ENCODE results near the gene FSTL4. TPM values are rescaled to one million over a fixed set of nuclear protein-coding genes. Genes with fewer than 3 reads are reported as not detected.

FSTL4 gene
- polyA plus RNA-seq, 1 donor (not counting 4 experiments of a cell fraction or from before 2014, with no cell fraction given): 1.7 TPM

- Histone ChIP-seq H3K4me2 (ENCODE audit: control insufficient read depth, extremely low read depth, insufficient read depth, low read depth, low read length) (no peak overlapping the region), H3K4me1 (ENCODE audit: control insufficient read depth, extremely low read depth, insufficient read depth, low read length) (no peaks in the 10 kb centered on the region), H3K9me1 (ENCODE audit: control insufficient read depth, extremely low read depth, insufficient read depth, low read length) (no peaks in the 10 kb centered on the region), H3K9me3 (ENCODE audit: control insufficient read depth, low read depth, low read length) (no peaks in the 10 kb centered on the region), H3K79me2 (ENCODE audit: control insufficient read depth, insufficient read depth, low read length) (no peaks in the 10 kb centered on the region), H3K4me3 (ENCODE audit: control insufficient read depth in 2 of 3, extremely low read depth in 1 of 3, insufficient read depth in 2 of 3, low read depth in 1 of 3, low read length in 3 of 3) (no peak overlapping the region), H3K9ac (ENCODE audit: control insufficient read depth, extremely low read depth, insufficient read depth, low read length) (no peak overlapping the region), H4K20me1 (ENCODE audit: control insufficient read depth, extremely low read depth, insufficient read depth, low read length) (no peaks in the 10 kb centered on the region), H3K27me3 (ENCODE audit: control insufficient read depth, extremely low read depth, insufficient read depth, low read length) (peaks cover 24% of the 10 kb centered on the region), H2AFZ (ENCODE audit: control insufficient read depth, low read length) (no peak overlapping the region), H3K27ac (ENCODE audit: control insufficient read depth, insufficient read depth, low read length) (no peak overlapping the region), H3K36me3 (ENCODE audit: control insufficient read depth in 2 of 2, extremely low read depth in 1 of 2, insufficient read depth in 2 of 2, low read length in 2 of 2) (no peaks in the 10 kb centered on the region)
- TF ChIP-seq CTCF (optimal IDR thresholded peaks at IDR 0.05 in 1 of 3, IDR thresholded peaks at IDR 0.05 in 1 of 3, conservative IDR thresholded peaks at IDR 0.05 in 1 of 3; ENCODE audit: extremely low read depth in 1 of 3, insufficient read depth in 2 of 3, low read length in 3 of 3) (no peak), EZH2 (IDR thresholded peaks at IDR 0.05; ENCODE audit: low read length) (no peak)
- dilution Hi-C loops (cut with MboI; ENCODE audit: extremely low pct_ligation_motif_present, low sequenced_read_pairs): no loop called here
- FAIRE-seq (no peak), DNase-seq (ENCODE audit: low read depth, low spot score) (no peak)
Measured at GRCh38 chr5:133265720-133266526, 346.4 kb downstream of the FSTL4 start.

DNA sequence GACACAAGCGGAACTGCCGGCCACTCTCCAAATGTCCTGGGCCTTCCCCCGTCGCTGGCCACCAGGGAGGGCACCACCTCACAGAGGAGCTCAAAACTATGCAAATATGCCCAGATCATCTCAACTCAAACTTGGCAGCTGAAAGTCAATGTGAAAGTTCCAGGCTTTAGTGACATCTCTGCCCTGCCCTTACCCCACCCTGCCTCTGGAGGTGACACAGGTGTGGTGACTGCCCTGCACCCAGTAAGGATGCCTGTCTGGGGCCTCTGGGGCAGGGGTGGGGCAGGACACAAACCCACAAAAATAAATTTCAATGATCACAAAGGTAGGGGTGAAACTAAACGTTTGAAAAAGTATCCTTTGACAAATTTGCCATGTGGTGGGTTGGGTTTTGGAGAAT lies 347.1 kb downstream of the FSTL4 start:
- H3K4me3 ChIP-seq (ENCODE audit: control insufficient read depth in 2 of 3, extremely low read depth in 1 of 3, insufficient read depth in 2 of 3, low read depth in 1 of 3, low read length in 3 of 3): no peak overlapping the region
- H3K9ac ChIP-seq (ENCODE audit: control insufficient read depth, extremely low read depth, insufficient read depth, low read length): no peak overlapping the region
- TF ChIP-seq EZH2 (IDR thresholded peaks at IDR 0.05; ENCODE audit: low read length) (no peak), CTCF (optimal IDR thresholded peaks at IDR 0.05 in 1 of 3, IDR thresholded peaks at IDR 0.05 in 1 of 3, conservative IDR thresholded peaks at IDR 0.05 in 1 of 3; ENCODE audit: extremely low read depth in 1 of 3, insufficient read depth in 2 of 3, low read length in 3 of 3) (no peak)
- no peaks in the 10 kb centered on the region for H3K36me3 ChIP-seq (ENCODE audit: control insufficient read depth in 2 of 2, extremely low read depth in 1 of 2, insufficient read depth in 2 of 2, low read length in 2 of 2)
- H2AFZ ChIP-seq (ENCODE audit: control insufficient read depth, low read length): no peak overlapping the region
- no peaks in the 10 kb centered on the region for H3K9me1 ChIP-seq (ENCODE audit: control insufficient read depth, extremely low read depth, insufficient read depth, low read length)
- dilution Hi-C loops (cut with MboI; ENCODE audit: extremely low pct_ligation_motif_present, low sequenced_read_pairs): no loop called here
- no peaks in the 10 kb centered on the region for H3K79me2 ChIP-seq (ENCODE audit: control insufficient read depth, insufficient read depth, low read length)
- no peak overlapping the region for H3K4me2 ChIP-seq (ENCODE audit: control insufficient read depth, extremely low read depth, insufficient read depth, low read depth, low read length)
- H4K20me1 ChIP-seq (ENCODE audit: control insufficient read depth, extremely low read depth, insufficient read depth, low read length): no peaks in the 10 kb centered on the region
- peaks cover 19% of the 10 kb centered on the region for H3K27me3 ChIP-seq (ENCODE audit: control insufficient read depth, extremely low read depth, insufficient read depth, low read length)
- FAIRE-seq (no peak), DNase-seq (ENCODE audit: low read depth, low spot score) (no peak)
- no peaks in the 10 kb centered on the region for H3K4me1 ChIP-seq (ENCODE audit: control insufficient read depth, extremely low read depth, insufficient read depth, low read length)
- no peak overlapping the region for H3K27ac ChIP-seq (ENCODE audit: control insufficient read depth, insufficient read depth, low read length)
- H3K9me3 ChIP-seq (ENCODE audit: control insufficient read depth, low read depth, low read length): no peaks in the 10 kb centered on the region

All from keratinocyte (primary cell).